Measurements from ENCODE around the gene DMD.
"Not testable (repeated sequence)": the region's sequence is repeated elsewhere in the genome, so short reads cannot be mapped to it uniquely, and the experiment has no call there.

DMD gene

GRCh38 chrX:32016195-32016594, 1195.2 kb downstream of the DMD start:
- no peak for DNase-seq (ENCODE audit: low spot score)

DNA sequence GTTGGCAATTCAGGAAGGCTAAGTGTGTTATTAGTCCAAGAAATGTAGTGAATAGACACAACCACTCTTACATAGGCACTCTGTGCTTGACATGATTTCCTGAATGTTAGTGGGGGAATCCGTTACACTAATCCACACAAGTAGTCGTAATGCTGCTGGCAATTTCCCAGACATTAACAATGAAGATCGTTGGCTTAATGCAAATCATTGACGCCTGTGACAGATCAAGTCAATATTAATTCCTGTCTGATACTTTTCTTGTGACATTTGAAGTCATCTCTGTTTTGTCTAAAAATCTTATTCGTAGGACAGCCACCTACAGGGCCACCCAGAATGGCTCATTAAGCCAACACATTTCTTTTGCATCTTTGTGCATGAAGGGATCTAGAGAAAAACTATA, 1200.4 kb downstream of the DMD start:
- no peak for DNase-seq (ENCODE audit: low spot score)

- no peak for DNase-seq (ENCODE audit: low spot score)
These were observed 1201.1 kb downstream of the DMD start for GRCh38 chrX:32010212-32010611.

- no peak for DNase-seq (ENCODE audit: low spot score)
These were observed 1217.7 kb downstream of the DMD start for GRCh38 chrX:31993637-31994036.

DNA sequence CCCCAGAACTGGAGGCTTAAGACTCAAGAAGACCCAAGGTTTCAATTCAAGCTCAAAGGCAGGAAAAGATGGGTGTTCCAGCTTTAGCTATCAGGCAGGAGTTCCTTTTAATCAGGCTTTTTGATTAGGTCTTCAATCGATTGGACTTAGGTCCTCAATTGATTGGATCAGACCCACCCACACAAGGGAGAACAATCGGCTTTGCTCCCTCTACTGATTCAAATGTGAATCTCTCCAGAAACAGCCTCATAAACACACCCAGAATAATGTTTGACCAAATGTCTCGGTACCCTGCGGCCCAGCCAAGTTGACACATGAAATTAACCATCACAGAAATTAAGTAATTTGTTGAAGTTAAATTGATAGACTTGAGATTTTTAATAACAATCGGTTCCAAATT, 1222.4 kb downstream of the DMD start:
- no peak for DNase-seq (ENCODE audit: low spot score)

GRCh38 chrX:31981546-31982062, 1229.7 kb downstream of the DMD start:
- DNase-seq (ENCODE audit: low spot score) = no peak

DNA sequence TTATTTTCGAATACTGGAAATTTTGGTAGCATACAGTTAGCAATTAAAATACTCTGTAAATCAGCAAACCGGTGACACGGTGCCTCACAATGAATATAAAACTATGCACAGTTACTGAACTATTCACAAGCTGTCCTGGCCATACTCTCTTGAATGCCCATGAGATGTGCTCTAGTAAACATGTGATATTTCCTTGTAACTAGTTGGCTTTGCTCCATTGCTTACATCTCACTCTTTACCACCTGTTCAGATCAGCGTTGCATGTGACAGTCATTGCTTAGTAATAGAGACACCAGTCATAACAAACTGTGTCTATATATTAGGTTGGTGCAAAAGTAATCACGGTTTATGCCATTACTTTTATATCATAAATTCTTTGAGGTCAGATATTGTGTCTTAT, 1241.6 kb downstream of the DMD start:
- no peak for DNase-seq (ENCODE audit: low spot score)

- no peak for DNase-seq (ENCODE audit: low spot score)
These were observed 1249.1 kb downstream of the DMD start for GRCh38 chrX:31962256-31962655.

- DNase-seq (ENCODE audit: low spot score) = no peak
These were observed 1276.4 kb downstream of the DMD start for GRCh38 chrX:31934842-31935370.

DNA sequence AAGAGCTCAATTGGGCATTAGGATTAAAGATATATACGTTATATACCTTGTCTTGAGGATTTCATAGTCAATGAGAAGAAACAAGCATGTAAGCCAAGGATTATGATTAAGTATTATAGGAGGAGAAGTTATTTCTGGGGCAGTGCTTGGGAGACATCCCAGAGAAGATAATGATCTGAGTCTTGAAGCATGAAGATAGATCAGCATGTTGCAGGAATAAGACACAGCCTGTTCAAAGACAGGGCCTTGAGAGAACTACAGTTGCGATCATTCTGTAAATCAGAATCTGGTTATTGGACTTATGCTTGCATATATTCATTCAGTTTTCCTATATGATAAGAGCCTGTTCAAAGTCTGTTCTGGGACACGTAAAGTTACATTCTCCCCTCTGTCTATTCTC, 1277.3 kb downstream of the DMD start:
- DNase-seq (ENCODE audit: low spot score) = no peak

- DNase-seq (ENCODE audit: low spot score) = no peak
These were observed 1278.6 kb downstream of the DMD start for GRCh38 chrX:31932769-31933168.

- not testable (repeated sequence) for DNase-seq (ENCODE audit: low spot score)
These were observed 1279.0 kb downstream of the DMD start for GRCh38 chrX:31932320-31932719.

- no peak for DNase-seq (ENCODE audit: low spot score)
These were observed 1280.1 kb downstream of the DMD start for GRCh38 chrX:31931225-31931624.

DNA sequence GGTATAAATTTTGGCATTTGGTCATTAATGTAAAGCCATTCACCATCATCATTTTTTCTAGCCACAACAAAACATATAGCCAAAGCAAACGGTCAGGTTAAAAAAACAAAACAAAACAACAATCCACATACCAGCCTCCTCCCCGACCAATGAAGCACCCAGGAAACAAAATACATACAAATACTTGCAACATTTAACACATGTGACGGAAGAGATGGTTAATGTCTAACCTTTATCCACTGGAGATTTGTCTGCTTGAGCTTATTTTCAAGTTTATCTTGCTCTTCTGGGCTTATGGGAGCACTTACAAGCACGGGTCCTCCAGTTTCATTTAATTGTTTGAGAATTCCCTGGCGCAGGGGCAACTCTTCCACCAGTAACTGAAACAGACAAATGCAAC, 1282.0 kb downstream of the DMD start:
- no peak for DNase-seq (ENCODE audit: low spot score)

- no peak for DNase-seq (ENCODE audit: low spot score)
These were observed 1290.1 kb downstream of the DMD start for GRCh38 chrX:31921236-31921635.

DNA sequence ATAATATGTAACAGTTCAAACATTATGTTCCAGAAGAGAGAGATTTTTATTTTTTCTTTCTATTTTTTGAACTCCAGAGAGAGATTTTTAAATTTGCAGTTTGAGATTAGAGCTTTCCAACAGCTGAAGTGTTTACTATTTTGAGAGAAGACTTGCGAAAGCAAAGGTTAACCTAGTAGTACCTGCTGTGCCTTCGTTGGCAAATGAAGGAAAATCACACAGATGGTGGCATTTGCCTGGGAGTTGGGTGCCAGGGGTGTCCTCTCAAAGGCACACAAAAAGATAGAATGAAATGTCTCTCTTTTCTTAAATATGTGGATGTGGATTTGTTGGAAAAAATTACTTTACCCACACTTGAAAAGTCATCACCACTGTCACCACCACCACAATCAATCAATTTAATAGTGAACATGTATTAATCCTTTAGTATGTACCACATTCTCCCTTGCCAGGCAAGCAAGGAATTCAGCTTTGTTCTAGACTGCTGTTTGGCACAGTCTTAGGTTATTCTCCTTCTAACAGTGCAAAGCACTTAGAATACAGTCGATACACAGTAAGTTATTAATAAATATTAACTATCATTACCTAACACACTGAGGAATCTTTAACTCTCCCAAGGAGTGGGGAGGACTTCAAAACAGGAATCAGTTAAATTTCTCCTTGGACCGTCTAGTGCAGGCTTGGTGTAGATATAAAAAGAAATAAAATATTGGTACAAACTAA, 1301.3 kb downstream of the DMD start:
- DNase-seq (ENCODE audit: low spot score) = no peak

GRCh38 chrX:31894152-31894551, 1317.2 kb downstream of the DMD start:
- DNase-seq (ENCODE audit: low spot score) = no peak

- no peak for DNase-seq (ENCODE audit: low spot score)
These were observed 1317.8 kb downstream of the DMD start for GRCh38 chrX:31893525-31893924.

DNA sequence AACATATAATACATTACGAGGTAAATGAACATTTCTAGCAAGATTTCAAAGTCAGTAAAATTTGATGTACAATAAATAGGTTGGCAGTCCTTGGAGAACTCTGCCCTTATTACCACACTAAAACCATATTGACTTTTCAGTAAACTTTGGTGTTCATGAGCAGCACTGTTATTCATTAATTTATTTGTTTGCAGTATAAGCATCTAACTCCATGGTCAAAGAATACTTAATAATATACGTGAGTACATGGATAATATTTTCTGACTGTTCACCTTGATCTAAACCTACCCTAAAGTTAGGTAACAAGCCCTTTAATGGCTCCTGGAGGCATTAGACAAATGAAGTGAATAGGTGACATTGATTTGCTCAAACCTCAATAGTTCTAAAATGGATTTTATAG, 1322.3 kb downstream of the DMD start:
- no peak for DNase-seq (ENCODE audit: low spot score)

DNA sequence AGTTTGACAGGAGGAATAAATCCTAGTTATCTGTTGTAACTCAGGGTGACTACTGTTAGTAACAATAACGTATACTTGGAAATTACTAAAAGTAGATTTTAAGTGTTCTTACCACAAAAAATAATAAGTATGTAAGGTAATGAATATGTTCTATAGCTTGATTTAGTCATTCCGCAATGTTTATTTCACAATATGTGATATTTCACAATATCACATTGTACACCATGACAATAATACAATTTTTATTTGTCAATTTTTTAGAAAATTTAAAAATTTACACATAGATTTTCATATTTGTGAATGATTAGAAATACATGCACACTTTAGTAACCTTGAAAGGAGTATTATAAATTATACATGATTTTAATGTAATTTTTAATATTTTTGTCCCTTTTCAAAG, 1326.8 kb downstream of the DMD start:
- DNase-seq (ENCODE audit: low spot score) = no peak

- DNase-seq (ENCODE audit: low spot score) = no peak
These were observed 1339.3 kb downstream of the DMD start for GRCh38 chrX:31872007-31872406.

GRCh38 chrX:31870267-31870666, 1341.1 kb downstream of the DMD start:
- no peak for DNase-seq (ENCODE audit: low spot score)

GRCh38 chrX:31860686-31861085, 1350.7 kb downstream of the DMD start:
- no peak for DNase-seq (ENCODE audit: low spot score)

GRCh38 chrX:31858915-31859314, 1352.4 kb downstream of the DMD start:
- no peak for DNase-seq (ENCODE audit: low spot score)

Data from LoVo (cell line).